HL-60 (cell line): ENCODE measurements around the gene MAPKAPK3.

Experiments
- CTCF ChIP-seq: IDR thresholded peaks from one replicate; pipeline ENCODE4 v1.5.1; 2011; ENCODE audit warnings: low read length, control low read depth, inconsistent platforms; ENCODE audit not compliant: insufficient read depth
- GABPA ChIP-seq: IDR thresholded peaks from 2 replicates; pipeline ENCODE4 v1.6.1; 2012; ENCODE audit warnings: low read depth
- POLR2AphosphoS5 ChIP-seq: IDR thresholded peaks from 2 replicates; pipeline ENCODE4 v1.6.1; 2012; ENCODE audit warnings: low read depth
- TF ChIP-seq, protein P1 (sequence below): IDR thresholded peaks from 2 replicates; pipeline ENCODE4 v1.6.1; 2012; ENCODE audit warnings: low read depth; ENCODE audit not compliant: insufficient replicate concordance

GRCh38 chr3:50689558-50689957 is 72.6 kb downstream of the MAPKAPK3 start:
- TF ChIP-seq CTCF (no peak), POLR2AphosphoS5 (no peak), GABPA (no peak)
- TF ChIP-seq, protein P1, sequence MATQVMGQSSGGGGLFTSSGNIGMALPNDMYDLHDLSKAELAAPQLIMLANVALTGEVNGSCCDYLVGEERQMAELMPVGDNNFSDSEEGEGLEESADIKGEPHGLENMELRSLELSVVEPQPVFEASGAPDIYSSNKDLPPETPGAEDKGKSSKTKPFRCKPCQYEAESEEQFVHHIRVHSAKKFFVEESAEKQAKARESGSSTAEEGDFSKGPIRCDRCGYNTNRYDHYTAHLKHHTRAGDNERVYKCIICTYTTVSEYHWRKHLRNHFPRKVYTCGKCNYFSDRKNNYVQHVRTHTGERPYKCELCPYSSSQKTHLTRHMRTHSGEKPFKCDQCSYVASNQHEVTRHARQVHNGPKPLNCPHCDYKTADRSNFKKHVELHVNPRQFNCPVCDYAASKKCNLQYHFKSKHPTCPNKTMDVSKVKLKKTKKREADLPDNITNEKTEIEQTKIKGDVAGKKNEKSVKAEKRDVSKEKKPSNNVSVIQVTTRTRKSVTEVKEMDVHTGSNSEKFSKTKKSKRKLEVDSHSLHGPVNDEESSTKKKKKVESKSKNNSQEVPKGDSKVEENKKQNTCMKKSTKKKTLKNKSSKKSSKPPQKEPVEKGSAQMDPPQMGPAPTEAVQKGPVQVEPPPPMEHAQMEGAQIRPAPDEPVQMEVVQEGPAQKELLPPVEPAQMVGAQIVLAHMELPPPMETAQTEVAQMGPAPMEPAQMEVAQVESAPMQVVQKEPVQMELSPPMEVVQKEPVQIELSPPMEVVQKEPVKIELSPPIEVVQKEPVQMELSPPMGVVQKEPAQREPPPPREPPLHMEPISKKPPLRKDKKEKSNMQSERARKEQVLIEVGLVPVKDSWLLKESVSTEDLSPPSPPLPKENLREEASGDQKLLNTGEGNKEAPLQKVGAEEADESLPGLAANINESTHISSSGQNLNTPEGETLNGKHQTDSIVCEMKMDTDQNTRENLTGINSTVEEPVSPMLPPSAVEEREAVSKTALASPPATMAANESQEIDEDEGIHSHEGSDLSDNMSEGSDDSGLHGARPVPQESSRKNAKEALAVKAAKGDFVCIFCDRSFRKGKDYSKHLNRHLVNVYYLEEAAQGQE: no peak
